Activated CD4-positive, alpha-beta T cell treated with anti-CD3 and anti-CD28 coated beads for 24 hours (primary cell): ENCODE data around the gene PIM1.

ENCODE experiments used
- DNase-seq, 2 donors: peaks; one replicate each; pipeline ENCODE4 v3.0.0-alpha.2; 2020; ENCODE audit warnings: low read depth in 2 of 2

PIM1 gene

GRCh38 chr6:37137201-37138090, 32.5 kb upstream of the PIM1 start:
- peak; percentile 17 to 20 for DNase-seq

- no peak for DNase-seq
Observed at GRCh38 chr6:37138856-37139229, 31.1 kb upstream of the PIM1 start.

- DNase-seq = no peak
Observed at GRCh38 chr6:37139230-37139962, 30.6 kb upstream of the PIM1 start.

- DNase-seq = no peak
Observed at GRCh38 chr6:37140145-37140544, 29.8 kb upstream of the PIM1 start.

- DNase-seq = no peak
Observed at GRCh38 chr6:37141281-37142049, 28.5 kb upstream of the PIM1 start.

GRCh38 chr6:37142050-37142614, 27.8 kb upstream of the PIM1 start:
- no peak for DNase-seq

GRCh38 chr6:37143585-37143984, 26.4 kb upstream of the PIM1 start:
- DNase-seq = no peak

GRCh38 chr6:37145443-37145842, 24.5 kb upstream of the PIM1 start:
- no peak for DNase-seq

GRCh38 chr6:37146735-37147157, 23.2 kb upstream of the PIM1 start:
- DNase-seq = no peak

- no peak for DNase-seq
Observed at GRCh38 chr6:37149745-37150144, 20.2 kb upstream of the PIM1 start.

GRCh38 chr6:37150314-37150713, 19.6 kb upstream of the PIM1 start:
- no peak for DNase-seq

- DNase-seq = peak in 1 of 2 donors; percentile 59
Observed at GRCh38 chr6:37155394-37156312, 14.3 kb upstream of the PIM1 start.

- no peak for DNase-seq
Observed at GRCh38 chr6:37158508-37158907, 11.4 kb upstream of the PIM1 start.

- DNase-seq = no peak
Observed at GRCh38 chr6:37160922-37161778, 8.8 kb upstream of the PIM1 start.

GRCh38 chr6:37162740-37163139, 7.2 kb upstream of the PIM1 start:
- no peak for DNase-seq

GRCh38 chr6:37168163-37168758, 1.7 kb upstream of the PIM1 start:
- DNase-seq = no peak

- no peak for DNase-seq
Observed at GRCh38 chr6:37168811-37169495, 999 bp upstream of the PIM1 start.

- DNase-seq = no peak
Observed at GRCh38 chr6:37170273-37171200, 585 bp downstream of the PIM1 start.
